Measurements from ENCODE around the gene TRIM17. TPM values are rescaled to one million over a fixed set of nuclear protein-coding genes. Genes with fewer than 3 reads are reported as not detected.

The TRIM17 gene
- total RNA-seq, 1 donor from 2014 or later: 6.1 TPM

DNA sequence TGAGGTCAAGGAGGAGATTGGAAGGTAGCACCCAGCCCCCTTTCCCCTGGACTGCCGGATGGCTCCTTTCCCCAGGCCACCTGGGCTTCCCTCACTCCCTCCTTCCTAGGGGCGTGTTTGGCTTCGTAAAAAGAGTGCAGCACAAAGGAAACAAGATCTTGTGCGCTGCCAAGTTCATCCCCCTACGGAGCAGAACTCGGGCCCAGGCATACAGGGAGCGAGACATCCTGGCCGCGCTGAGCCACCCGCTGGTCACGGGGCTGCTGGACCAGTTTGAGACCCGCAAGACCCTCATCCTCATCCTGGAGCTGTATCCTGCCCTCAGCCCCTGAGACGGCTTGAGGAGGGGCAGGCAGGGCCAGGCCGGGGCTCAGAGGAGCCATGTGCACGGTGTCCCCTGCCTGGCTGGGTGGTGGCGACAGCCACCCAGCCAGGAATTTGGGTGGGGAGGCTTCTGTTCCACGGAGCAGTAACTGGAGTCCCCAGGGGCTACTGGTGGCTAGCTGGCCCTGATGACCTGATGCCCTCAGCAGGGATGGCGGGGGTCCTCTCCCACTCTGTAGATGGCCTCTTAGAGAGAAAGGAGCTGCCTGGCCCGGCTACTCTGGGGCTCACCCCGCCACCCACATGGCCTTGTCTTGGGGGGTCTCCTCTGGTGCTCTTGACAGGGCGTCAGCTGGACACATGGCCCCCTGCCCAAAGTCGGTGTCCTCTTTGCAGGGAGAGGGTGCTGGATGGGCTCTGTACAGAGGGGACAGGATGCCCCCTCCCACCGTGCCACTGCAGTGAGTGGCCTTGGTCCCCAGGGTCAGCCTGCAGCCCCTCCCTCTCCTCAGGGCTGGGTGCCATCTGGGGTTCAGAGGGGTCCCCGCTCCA lies 49.6 kb downstream of the TRIM17 start:
- H3K27me3 ChIP-seq (ENCODE audit: control insufficient read depth, insufficient read depth, low read length): peaks cover 50% of the 10 kb centered on the region
- no peak for DNase-seq (ENCODE audit: low read depth)
- no peaks in the 10 kb centered on the region for H3K36me3 ChIP-seq (ENCODE audit: control insufficient read depth, insufficient read depth, low read length)
- TF ChIP-seq, protein P1, sequence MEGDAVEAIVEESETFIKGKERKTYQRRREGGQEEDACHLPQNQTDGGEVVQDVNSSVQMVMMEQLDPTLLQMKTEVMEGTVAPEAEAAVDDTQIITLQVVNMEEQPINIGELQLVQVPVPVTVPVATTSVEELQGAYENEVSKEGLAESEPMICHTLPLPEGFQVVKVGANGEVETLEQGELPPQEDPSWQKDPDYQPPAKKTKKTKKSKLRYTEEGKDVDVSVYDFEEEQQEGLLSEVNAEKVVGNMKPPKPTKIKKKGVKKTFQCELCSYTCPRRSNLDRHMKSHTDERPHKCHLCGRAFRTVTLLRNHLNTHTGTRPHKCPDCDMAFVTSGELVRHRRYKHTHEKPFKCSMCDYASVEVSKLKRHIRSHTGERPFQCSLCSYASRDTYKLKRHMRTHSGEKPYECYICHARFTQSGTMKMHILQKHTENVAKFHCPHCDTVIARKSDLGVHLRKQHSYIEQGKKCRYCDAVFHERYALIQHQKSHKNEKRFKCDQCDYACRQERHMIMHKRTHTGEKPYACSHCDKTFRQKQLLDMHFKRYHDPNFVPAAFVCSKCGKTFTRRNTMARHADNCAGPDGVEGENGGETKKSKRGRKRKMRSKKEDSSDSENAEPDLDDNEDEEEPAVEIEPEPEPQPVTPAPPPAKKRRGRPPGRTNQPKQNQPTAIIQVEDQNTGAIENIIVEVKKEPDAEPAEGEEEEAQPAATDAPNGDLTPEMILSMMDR (IDR thresholded peaks at IDR 0.05; ENCODE audit: insufficient read depth, low read length, poor library complexity, severe bottlenecking): no peak
- no peak overlapping the region for H3K4me3 ChIP-seq (ENCODE audit: low read depth, low read length)

- Histone ChIP-seq H3K4me3 (ENCODE audit: low read depth, low read length) (no peak overlapping the region), H3K27me3 (ENCODE audit: control insufficient read depth, insufficient read depth, low read length) (peaks cover 42% of the 10 kb centered on the region), H3K36me3 (ENCODE audit: control insufficient read depth, insufficient read depth, low read length) (no peaks in the 10 kb centered on the region)
- TF ChIP-seq, protein P1 (IDR thresholded peaks at IDR 0.05; ENCODE audit: insufficient read depth, low read length, poor library complexity, severe bottlenecking): no peak
- no peak for DNase-seq (ENCODE audit: low read depth)
Measured at GRCh38 chr1:228366062-228366865, 50.4 kb downstream of the TRIM17 start.

DNA sequence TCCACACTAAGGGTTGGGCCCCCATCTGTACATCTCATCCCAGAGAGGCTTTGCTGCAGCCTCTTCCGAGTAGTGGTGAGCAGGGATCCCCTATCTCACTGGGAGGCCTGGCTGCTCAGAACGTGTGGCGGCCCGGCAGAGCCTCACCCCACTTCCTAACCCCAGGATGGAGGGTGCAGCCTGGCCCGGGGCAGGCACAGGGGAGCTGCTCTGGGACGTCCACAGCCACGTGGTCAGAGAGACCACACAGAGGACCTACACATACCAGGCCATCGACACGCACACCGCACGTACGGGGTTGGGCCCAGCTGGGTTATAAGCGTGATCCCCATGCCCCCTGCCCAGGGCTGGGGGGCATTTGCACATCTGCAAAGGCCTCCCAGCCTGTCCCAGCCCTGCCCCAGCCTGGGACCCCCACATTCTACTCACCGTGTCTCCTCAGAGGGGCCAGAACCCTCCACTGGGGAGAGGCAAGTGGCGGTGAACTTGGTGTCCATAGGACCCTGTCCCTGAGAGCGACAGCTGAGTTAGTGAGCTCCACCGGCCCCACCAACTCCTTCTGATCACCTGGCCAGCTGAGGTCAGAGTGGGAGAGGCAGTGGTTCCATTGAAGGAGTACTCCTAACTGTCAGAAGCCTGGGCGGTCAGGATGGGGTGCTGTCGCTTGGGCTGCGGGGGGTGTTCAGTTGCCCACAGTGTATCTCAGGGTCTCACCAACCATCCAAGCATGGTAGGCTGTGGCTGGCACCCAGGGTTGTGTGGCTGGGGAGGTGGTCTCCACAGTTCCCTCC lies 51.2 kb downstream of the TRIM17 start:
- no peak for DNase-seq (ENCODE audit: low read depth)
- peaks cover 34% of the 10 kb centered on the region for H3K27me3 ChIP-seq (ENCODE audit: control insufficient read depth, insufficient read depth, low read length)
- H3K36me3 ChIP-seq (ENCODE audit: control insufficient read depth, insufficient read depth, low read length): no peaks in the 10 kb centered on the region
- TF ChIP-seq, protein P1 (IDR thresholded peaks at IDR 0.05; ENCODE audit: insufficient read depth, low read length, poor library complexity, severe bottlenecking): no peak
- no peak overlapping the region for H3K4me3 ChIP-seq (ENCODE audit: low read depth, low read length)

- no peak for DNase-seq (ENCODE audit: low read depth)
- TF ChIP-seq, protein P1 (IDR thresholded peaks at IDR 0.05; ENCODE audit: insufficient read depth, low read length, poor library complexity, severe bottlenecking): no peak
- H3K27me3 ChIP-seq (ENCODE audit: control insufficient read depth, insufficient read depth, low read length): peaks cover 27% of the 10 kb centered on the region
- no peak overlapping the region for H3K4me3 ChIP-seq (ENCODE audit: low read depth, low read length)
- no peaks in the 10 kb centered on the region for H3K36me3 ChIP-seq (ENCODE audit: control insufficient read depth, insufficient read depth, low read length)
Measured at GRCh38 chr1:228364706-228365213, 51.9 kb downstream of the TRIM17 start.

GRCh38 chr1:228364068-228364705 lies 52.5 kb downstream of the TRIM17 start:
- H3K36me3 ChIP-seq (ENCODE audit: control insufficient read depth, insufficient read depth, low read length): no peaks in the 10 kb centered on the region
- no peak overlapping the region for H3K4me3 ChIP-seq (ENCODE audit: low read depth, low read length)
- H3K27me3 ChIP-seq (ENCODE audit: control insufficient read depth, insufficient read depth, low read length): peaks cover 26% of the 10 kb centered on the region
- TF ChIP-seq, protein P1 (IDR thresholded peaks at IDR 0.05; ENCODE audit: insufficient read depth, low read length, poor library complexity, severe bottlenecking): no peak
- DNase-seq (ENCODE audit: low read depth): no peak

Data from kidney epithelial cell (primary cell).